ENCODE data around the gene PIK3CG.

- TF ChIP-seq CTCF (IDR thresholded peaks at IDR 0.05; ENCODE audit: low read depth, low read length): peak; percentile 89
- TF ChIP-seq EZH2phosphoT487 (IDR thresholded peaks at IDR 0.05; ENCODE audit: low read depth): no peak
Measured at GRCh38 chr7:106947244-106947728, 82.2 kb downstream of the PIK3CG start.
